GM21381 (cell line): ENCODE measurements around the gene NTNG1.

Source experiments
- ATAC-seq: cut with Tn5 transposase; IDR thresholded peaks from one replicate; pipeline ENCODE4 v1.9.1; 2021; ENCODE audit warnings: mild to moderate bottlenecking, moderate library complexity; ENCODE audit not compliant: unreplicated experiment

Gene NTNG1

DNA sequence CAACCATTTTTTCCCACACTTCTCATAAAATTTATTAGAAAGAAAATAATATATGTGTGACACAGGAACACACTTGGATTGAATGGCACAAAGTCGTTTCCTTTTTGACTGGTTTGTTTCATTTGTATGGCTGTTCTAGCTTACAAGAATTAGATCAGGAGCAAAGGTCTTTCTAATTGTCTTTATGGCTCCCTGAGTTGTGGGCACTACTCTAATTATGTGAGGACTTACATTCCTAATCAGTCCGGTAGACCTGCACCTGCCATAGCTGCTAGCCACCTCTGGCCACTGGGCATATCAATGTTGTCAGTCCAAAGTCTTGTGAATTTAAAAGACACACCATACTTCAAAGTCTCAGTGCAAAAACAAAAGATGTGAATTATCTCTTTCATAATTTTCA lies 346.7 kb downstream of the NTNG1 start:
- no peak for ATAC-seq

DNA sequence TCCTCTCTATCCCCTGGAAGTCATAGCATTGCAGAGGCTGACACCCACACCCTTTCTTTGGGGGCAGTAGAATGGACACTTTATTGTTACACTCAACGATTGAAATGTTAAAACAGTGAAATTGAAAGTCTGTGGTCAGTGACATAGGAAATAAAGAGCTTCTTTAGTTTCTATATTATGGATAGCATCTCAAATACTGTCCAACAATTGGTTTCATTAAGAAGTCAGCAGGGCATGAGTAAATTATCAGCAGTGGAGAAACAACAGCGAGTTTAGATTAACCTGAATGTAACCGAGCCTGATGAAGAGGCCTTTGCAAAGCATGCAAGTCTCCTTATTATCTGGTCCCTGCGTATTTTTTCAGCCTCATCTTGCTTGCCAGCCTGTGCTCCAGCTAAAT lies 350.7 kb downstream of the NTNG1 start:
- ATAC-seq, result no peak

DNA sequence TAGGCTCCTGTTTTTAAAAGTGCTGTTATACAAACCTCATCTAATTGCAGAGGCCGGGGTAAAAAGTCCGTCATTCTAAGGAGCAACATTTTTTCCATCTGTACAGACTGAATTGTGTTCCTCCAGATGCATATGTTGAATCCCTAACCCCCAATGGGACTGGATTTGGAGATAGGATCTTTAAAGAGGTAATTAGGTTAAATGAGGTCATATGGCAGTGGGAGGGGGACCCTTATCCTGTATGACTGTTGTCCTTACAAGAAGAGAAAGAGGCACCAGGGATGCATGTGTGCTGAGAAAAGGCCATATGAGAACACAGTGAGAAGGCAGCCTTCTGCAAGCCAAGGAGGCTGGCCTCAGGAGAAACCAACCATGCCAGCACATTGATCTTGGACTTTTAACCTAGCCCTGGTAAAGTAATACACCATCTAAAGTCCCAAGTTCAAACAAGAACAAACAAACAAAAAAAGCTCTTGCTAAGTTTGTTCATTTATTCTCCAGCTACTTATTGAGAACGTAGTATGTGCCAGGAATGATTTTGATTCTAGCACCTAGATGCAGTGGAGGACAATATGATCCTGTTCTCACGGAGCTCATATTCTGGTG lies 352.4 kb downstream of the NTNG1 start:
- ATAC-seq, result no peak

DNA sequence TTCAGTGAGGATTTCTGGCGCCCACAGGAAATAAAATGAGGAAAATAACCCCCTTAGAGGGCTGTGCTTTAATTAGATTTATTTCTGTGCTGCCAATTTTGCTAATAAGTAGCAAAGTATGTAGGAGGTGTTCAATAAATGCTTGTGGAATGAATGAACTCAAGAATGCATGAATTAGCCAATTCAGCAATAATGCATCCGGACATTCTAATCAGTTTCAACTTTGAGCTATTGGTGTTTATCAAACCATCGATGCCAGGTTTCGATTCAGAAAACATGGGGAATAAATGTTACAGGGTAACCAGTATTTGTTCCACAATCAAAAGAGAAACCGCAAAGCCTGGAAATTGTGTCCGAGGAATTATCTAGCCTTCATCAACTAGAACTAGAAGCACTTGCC lies 353.2 kb downstream of the NTNG1 start:
- ATAC-seq, result no peak

DNA sequence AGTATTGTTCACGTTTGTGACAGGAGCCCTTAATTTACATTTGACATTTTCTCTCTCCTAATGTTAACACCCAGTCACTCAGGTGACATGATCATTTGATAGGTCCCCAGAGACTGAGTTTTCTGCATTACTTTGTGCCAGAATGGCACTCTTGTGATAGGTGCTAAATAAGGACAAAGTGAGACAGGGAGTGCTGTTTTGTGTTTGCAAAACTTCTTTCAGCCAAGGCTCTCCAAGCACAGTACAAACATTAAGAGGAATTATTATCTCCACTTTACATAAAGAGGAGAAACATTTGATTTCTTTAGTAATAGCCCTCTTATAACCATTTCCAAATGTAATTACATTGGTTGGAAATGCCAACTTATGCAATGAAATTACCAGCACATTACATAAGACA lies 355.2 kb downstream of the NTNG1 start:
- ATAC-seq, result no peak

DNA sequence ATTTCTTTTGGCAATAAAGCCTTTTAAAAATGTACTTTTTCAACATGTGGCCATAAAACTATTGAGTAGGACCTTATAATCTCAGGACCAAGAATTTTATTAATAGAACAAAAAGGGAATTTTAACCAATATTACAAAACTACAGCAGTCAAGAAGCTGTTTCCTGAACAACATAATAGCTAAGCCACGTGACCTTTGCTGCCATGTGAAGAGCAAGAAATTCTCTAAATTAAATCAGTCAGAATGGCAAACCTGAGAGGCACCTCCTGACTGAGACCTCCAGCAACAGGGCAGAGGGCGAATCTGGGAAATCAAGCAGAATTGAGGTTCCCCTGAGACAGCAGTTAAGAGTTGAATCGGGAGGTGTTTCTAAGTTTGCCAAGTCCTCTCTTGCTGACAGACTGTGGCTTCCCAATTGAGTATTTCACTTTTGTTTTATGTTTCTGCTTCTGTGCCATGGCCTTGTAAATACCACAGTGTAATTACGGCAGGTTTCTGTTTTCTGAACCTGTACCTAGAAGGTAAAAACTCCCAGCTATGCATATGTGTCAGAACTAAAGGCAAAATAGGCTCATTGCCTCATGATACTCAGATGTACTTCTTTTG lies 358.4 kb downstream of the NTNG1 start:
- ATAC-seq, result peak; percentile 97

DNA sequence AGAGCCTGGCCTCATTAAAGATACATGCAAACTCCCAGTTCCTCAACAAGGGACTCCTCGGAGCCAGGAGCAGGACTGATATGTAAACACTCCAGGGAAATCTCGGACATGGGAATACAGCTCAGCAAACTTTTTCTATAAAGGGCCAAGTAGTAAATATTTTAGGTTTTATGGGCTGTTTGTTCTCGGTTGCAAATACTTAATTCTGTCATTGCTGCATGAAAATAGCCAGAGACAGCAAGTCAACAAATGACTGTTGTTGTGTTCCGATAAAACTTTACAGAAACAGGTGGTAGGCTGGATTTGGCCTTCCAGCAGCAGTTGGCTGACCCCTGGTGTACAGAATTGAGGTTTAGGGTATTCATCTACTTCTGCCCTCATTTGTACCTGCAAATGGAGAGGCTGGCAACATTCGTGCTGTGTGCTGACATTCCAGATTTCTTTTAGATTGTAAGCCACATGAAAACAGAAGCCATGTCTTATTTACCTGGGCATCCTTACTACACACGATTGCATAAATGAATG lies 360.3 kb downstream of the NTNG1 start:
- no peak for ATAC-seq

DNA sequence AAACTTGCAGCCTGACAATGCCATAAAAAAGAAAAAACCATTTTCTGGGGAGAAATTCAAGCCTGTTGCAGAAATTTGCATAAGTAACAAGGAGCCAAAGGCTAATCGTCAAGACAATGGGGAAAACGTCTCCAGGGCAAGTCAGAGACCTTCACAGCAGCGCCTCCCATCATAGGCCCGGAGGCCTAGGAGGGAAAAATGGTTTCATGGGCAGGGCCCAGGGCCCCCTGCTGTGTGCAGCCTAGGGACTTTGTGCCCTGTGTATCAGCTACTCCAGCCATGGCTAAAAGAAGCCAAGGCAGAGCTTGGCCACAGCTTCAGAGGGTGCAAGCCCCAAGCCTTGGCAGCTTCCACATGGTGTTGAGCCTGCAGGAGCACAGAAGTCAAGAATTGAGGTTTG lies 369.5 kb downstream of the NTNG1 start:
- no peak for ATAC-seq

DNA sequence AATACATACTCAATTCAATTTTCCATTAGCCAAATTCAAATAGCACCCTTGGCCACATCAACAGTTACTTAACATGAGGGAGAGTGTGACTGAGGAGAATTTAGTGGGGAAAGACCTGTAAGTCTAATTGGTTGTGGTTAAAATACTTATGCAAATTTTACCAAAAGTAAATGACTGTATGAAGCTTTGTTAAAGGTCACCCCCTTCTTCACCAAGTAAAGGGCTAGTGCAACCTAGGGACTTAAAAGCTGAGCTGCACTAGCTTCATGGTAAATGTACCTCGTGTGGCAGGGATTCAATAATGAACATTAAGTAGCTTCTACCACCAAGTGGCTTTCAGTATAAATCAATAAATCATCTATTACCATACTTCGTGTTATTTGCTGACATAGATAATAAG lies 372.0 kb downstream of the NTNG1 start:
- no peak for ATAC-seq

DNA sequence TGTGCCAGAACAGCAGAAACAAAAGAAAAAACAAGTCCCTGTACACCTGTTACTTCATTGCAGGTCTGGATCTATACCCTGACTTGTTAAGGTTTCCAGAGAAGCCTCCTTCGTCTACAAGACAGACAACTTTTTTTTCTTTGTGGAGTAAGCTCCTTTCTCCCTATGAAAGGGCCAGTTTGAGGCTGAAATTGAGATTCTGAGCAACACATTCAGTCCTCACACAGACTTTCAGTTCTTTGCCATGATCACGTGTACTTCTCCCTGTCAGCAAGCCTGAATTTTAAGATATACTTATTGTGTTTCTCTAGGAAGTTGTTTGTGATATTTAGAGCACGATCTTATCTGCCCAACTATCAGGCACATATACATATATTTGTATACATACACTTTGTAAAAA lies 374.0 kb downstream of the NTNG1 start:
- no peak for ATAC-seq

DNA sequence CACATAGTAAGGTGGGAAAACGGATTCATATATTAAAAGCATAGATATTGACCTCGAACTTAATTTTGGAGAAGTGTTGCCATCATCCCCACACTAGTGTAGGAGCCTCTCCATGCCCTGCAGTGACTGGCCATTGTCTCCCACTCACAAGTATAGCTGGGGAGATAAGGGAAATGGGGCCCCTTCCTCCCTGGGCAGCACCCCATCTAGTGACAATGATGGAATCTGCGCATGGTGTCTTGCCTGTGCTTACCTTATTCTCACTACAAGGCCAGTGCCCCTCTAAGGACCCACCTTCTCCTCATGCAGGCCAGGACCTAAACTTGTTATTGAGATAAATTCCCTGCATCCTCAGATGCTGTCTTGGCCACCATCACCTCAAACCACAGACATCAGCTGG lies 374.9 kb downstream of the NTNG1 start:
- ATAC-seq, result no peak

DNA sequence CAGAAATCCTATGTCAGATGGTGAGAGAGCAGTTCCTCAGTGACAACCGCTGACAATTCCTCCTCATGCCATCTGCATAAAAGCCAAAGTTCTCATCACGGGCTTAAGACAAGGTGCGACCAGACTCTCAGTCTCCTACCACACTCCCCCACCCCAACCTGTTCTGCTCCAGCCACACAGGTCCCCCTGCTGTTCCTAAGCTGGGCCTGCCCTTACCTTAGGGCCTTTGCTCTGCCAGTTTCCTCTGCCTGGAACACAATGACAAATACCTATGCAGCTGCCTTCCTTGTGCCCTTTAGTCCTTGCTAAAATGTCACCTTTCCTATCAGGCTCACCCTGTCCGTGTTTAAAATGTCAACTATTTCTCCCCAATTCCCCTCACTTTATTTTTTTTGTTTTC lies 382.2 kb downstream of the NTNG1 start:
- ATAC-seq, result no peak

DNA sequence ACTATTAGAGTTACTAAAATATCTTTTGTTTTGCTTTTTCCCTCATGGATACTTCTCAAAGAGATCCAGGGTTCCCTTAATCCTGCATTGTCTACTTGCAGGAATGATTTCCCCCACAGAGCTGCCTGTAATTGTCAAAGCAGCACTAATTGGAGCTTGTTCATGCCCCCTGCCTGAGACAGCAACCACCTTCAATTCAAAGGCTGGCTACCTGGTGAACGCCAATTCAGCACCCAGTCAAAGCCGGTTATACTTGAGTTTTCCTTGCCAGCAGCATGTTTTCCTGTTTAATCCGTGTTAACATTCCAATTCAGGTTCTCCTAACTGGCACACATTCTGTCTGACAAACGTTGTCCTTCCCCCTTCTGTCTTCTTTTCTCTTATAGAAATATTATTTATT lies 382.9 kb downstream of the NTNG1 start:
- ATAC-seq, result no peak

DNA sequence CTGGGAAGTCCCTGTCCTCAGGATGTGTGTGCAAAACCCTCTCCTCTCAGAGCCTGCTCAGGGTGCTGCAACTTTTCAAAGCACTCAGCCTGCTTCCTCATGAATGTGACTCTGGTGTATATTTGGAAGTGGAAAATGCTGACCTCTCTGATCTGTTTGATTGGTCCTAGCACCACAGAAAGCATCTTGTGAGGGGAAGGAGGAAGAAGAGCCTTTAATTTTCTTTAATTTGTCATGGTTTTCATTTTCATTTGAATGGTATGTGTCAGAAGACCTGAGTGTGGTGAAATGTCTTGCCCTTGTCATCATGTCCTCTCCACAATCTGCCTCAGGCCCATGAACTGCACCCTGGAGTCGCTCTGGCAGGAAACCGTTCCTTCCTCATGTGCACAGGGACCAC lies 383.5 kb downstream of the NTNG1 start:
- no peak for ATAC-seq

DNA sequence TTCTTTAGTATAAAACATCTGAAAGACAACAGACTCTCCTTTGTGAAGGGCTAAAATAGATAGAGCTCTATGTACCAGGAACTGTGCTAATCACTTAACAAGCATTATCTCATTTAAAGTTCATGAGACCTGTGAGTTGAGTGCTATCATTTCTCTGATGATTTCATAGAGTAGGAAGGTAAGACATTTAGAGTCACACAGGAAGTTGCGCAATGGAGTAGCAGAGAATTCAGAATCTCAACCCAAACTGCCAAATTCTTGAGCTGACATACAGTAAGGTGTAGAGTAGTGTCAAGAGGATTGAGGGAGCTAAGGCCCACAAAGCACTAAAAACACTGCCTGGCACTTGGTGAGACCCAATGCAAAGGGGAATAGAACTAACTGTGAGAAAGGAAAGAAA lies 384.3 kb downstream of the NTNG1 start:
- no peak for ATAC-seq

DNA sequence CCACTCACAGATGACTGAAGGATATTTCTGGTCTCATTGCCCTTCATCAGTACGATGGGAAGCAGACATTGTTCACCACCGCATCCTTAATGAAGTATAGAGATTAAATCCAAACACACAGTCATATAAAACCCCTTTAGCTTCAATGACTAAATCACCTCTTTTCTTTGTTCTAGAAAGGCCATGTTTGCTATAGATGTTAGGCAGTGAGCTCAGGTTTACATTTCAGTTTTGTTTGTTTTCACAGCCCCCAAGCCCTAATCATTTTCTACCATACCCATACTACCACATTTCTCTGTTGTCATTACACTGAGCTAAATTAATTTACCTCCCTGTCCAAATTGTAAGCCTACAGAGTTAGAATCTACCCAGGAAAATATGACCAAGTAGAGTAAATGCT lies 385.1 kb downstream of the NTNG1 start:
- ATAC-seq, result no peak

DNA sequence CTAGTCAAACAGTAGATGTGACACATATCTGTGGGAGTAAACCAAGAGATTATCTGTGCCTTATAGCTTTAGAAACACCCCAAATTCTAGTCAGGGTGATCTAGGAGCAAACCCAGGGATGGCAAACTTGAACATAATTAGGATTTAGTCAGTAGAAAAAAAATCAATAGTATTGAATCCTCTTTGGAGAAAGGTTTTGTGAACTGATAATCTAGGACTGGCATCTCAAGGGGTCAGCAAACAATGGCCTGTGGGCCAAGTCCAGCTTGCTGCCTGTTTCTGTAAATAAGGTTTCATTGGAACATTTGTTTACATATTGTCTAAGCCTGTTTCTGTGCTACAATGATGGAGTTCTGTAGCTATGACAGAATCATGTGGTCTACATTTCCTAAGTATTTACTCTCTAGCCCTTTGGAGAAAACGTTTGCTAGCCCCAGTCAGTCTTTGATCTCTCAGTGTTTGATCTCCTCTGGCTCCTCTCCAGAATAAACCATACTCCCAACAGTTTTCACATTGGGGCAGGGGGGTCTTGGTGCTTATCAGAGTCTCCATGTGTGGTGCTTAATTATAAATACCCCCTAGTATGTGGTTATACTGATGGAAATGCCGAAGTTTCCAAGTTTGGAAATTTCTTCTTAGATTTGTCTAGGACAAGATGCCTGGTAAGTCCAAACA lies 385.8 kb downstream of the NTNG1 start:
- ATAC-seq, result no peak

DNA sequence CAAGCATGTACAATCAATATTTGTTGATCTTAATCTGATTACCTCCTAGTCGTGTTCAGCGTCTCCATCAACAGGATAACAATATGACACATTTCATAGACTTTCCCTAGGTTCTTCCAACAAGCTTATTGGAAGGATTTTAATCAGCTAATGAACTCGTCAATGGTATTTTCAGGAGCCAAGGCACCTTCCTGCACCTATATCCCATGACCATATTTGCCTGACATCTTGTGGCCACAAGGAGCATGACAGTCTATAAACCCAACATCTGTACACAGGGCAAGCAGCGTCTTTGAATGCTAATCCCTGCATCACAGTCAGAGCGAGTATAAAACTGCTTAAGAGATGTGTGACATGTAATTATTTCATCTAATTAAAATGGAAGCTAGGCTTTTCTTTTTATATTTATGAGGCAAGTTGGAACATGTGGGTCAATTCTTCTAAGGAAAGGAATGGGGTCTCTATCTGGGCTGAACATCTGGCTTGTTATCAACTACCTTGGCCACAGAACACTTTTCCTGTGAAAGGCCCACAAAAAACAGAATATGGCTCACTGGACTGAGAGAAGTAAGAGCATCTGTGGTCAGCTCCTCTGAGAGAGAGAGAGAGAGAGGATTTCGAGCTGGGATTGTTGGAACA lies 388.8 kb downstream of the NTNG1 start:
- peak; percentile 99 for ATAC-seq

DNA sequence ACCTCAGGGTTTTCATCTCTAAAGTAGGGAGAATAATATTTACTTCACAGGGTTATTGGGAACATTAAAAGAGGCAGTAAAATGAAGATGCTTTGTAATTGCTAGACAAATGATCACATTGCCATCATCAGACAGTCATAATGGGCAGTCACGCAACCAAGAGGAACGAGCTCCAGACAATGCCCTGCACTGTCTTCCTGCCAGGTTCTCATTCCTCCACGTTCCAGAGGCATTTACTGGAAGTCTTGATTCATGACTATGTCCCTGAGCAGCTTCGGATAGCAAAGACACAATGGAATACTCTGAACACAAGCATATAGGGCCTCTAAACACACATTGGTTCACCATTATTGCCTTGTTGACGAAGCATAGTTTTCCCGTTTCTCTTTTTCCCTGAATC lies 389.7 kb downstream of the NTNG1 start:
- ATAC-seq, result no peak

DNA sequence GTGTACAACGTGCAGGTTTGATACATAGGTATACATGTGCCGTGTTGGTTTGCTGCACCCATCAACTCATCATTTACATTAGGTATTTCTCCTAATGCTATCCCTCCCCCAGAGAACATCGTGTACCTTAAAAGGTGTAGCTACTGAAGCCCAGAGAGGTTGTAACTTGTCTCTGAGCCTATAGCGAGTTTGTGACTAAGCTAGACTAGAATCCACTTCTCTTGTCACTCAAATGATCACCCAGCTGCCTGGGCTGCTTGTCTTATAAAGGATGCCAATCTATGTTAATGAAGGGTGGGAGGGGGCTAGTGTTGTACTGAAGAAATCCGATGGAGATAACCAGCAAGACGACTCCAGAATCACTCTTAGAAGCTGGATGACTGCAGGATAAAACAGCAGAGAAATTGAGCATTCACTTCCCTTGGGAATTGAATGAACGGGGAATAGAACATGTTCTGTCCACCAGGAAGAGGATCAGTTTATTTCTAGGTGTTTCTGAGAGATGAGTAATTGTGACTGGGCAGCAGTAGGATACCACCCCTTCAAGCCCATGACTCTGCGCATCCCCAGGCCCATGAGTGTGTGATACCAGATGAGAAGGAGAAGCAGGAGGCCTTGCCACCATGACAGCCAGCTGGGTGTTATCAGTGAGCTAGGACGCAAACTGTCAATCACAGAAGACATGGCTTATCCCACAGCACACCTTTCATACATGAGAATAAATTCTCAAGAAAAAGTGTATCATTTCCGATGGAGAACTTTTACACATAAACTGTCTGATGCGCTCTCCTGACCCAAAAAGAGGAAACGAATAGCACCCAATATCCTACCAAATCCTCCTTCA lies 390.4 kb downstream of the NTNG1 start:
- ATAC-seq, result no peak

DNA sequence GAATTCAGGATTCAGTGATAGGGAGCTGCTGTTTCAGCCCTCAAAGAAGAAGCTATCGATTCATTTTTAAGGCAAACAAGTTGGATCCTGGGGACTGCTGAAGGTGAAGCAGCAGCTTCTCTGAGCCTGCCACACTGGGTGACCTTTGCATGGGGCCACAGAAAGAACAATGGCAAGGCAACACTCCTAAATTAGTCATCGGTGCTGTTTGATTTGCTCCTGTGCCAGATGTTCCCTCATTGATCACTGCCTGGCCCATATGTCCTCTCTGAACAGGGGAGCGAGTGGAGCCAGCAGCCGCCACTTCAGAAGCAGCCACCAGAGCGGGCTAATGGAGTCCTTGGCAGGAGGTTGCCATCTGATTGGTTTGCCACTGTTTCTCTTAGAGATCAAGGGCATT lies 391.5 kb downstream of the NTNG1 start:
- no peak for ATAC-seq
